Suprapubic skin (tissue), 4 donors: ENCODE measurements around the gene REC114.

ENCODE experiments used
- EP300 ChIP-seq: sonication (generic); formaldehyde crosslinking; IDR thresholded peaks from one replicate; pipeline ENCODE4 v1.6.1; 2017; ENCODE audit warnings: antibody characterized with exemption
- POLR2A ChIP-seq, 2 donors: fragments of 450-650 bp; IDR thresholded peaks; one replicate each; pipeline ENCODE4 v1.6.1; 2017; ENCODE audit warnings: antibody characterized with exemption in 2 of 2, mild to moderate bottlenecking in 2 of 2, moderate library complexity in 2 of 2
- POLR2AphosphoS5 ChIP-seq, 3 donors: sonication (generic); formaldehyde crosslinking; IDR thresholded peaks; one replicate each; pipeline ENCODE4 v1.6.1; 2017; ENCODE audit warnings: antibody characterized with exemption in 3 of 3
- TF ChIP-seq, protein P1 (sequence below), 2 donors: fragments of 200-600 bp in 1 of 2; fragments of 450-650 bp in 1 of 2; sonication (generic) in 1 of 2; IDR thresholded peaks; one replicate each; pipeline ENCODE4 v1.5.1; 2016 to 2019; ENCODE audit warnings: antibody characterized with exemption in 2 of 2, mild to moderate bottlenecking in 1 of 2, moderate library complexity in 1 of 2

DNA sequence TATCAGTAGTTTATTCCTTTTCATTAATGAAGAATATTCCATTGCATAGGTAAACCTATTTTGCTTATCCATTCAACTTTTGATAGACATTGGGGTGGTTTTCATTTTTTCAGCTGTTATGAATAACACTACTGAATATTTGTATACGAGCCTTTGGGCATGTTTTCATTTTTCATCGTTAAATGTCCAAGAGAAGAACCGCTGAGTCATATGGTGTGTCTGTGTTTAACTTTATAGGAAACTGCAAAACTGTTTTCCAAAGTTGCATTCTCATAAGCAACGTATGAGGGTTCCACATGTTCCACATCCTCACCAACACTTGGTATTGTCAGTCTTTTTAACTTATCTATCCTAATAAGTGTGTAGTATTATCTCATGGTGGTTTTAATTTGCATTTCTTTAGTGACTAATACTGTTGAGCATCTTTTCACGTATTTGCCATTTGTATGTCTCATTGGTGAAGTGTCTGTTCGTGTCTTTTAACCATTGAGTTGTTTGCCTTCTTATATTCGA lies 33.8 kb downstream of the REC114 start:
- TF ChIP-seq, protein P1, sequence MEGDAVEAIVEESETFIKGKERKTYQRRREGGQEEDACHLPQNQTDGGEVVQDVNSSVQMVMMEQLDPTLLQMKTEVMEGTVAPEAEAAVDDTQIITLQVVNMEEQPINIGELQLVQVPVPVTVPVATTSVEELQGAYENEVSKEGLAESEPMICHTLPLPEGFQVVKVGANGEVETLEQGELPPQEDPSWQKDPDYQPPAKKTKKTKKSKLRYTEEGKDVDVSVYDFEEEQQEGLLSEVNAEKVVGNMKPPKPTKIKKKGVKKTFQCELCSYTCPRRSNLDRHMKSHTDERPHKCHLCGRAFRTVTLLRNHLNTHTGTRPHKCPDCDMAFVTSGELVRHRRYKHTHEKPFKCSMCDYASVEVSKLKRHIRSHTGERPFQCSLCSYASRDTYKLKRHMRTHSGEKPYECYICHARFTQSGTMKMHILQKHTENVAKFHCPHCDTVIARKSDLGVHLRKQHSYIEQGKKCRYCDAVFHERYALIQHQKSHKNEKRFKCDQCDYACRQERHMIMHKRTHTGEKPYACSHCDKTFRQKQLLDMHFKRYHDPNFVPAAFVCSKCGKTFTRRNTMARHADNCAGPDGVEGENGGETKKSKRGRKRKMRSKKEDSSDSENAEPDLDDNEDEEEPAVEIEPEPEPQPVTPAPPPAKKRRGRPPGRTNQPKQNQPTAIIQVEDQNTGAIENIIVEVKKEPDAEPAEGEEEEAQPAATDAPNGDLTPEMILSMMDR (IDR thresholded peaks at IDR 0.05), result no peak
- no peak for TF ChIP-seq POLR2AphosphoS5 (IDR thresholded peaks at IDR 0.05)
- no peak for TF ChIP-seq POLR2A (IDR thresholded peaks at IDR 0.05)
- no peak for TF ChIP-seq EP300
